Memory B cell (primary cell): Measurements from ENCODE around the gene CXCR6.

ENCODE experiments used
- ATAC-seq: fragments of 150-1000 bp; cut with Tn5 transposase; 2 replicates; pipeline ENCODE4 v1.10.0; 2021; ENCODE audit warnings: low read depth, mild to moderate bottlenecking, moderate library complexity
- DNase-seq, 2 donors: peaks; one replicate each; pipeline ENCODE4 v3.0.0; 2022; ENCODE audit warnings: low spot score in 2 of 2
- H3K27ac Mint-ChIP-seq: one replicate; pipeline ENCODE4 v1.8.0; 2022; ENCODE audit warnings: mild to moderate bottlenecking, moderate library complexity, mixed read lengths
- H3K27me3 Mint-ChIP-seq: one replicate; pipeline ENCODE4 v1.8.0; 2022; ENCODE audit warnings: mixed read lengths
- H3K36me3 Mint-ChIP-seq: one replicate; pipeline ENCODE4 v1.8.0; 2022; ENCODE audit warnings: mild to moderate bottlenecking, mixed read lengths
- H3K4me1 Mint-ChIP-seq: one replicate; pipeline ENCODE4 v1.8.0; 2022; ENCODE audit warnings: mixed read lengths
- H3K4me3 Mint-ChIP-seq: one replicate; pipeline ENCODE4 v1.8.0; 2022; ENCODE audit warnings: mild to moderate bottlenecking, moderate library complexity, mixed read lengths
- H3K9me3 Mint-ChIP-seq: one replicate; pipeline ENCODE4 v1.8.0; 2022; ENCODE audit warnings: mixed read lengths

The CXCR6 gene

DNA sequence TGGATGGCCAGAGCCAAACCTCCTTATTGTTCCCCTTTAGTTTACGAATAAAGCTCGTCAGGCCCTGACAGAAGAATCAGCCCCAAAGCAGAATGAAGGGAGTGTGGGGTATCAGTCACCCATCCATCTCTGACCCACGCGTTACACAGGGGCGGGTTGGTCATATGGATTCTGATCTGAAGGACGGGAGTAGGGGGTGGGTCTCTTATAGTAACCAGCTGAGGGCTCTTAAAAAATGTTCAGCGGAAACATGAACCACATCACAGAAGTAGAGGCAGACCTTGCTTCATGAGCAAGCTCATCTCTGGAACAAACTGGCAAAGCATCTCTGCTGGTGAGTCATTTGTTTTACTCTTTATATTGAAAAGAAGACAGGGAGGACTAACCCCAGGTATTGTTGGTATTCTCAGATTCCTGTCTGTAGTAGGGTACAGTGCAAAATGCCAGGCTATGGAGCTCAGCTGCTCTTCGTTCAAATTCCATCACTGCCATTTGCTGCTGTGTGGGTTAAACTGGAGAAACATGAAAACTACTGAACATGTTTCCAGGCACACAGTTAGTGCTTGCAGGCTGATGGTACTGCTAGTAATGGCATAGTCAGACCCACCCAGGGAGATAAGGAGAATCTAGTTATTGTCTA lies at the start of gene CXCR6:
CXCR6 (plus strand) TSS at position 258 of the 640 bp plus-strand sequence. CDS start 3,018 bp downstream, outside the sequence.
- H3K4me1 Mint-ChIP-seq, result peaks cover 4% of the 10 kb centered on the region
- H3K36me3 Mint-ChIP-seq, result peaks cover 20% of the 10 kb centered on the region
- no peak for ATAC-seq
- no peaks in the 10 kb centered on the region for H3K9me3 Mint-ChIP-seq
- H3K27me3 Mint-ChIP-seq, result no peaks in the 10 kb centered on the region
- H3K27ac Mint-ChIP-seq, result peak within 1 kb of the TSS; percentile 0
- no peak for DNase-seq
- no peak within 1 kb of the TSS for H3K4me3 Mint-ChIP-seq

GRCh38 chr3:45894015-45894414 lies 49.2 kb upstream of the CXCR6 start:
- no peak overlapping the region for H3K27ac Mint-ChIP-seq
- no peaks in the 10 kb centered on the region for H3K9me3 Mint-ChIP-seq
- ATAC-seq (no peak), DNase-seq (no peak)
- peaks cover 21% of the 10 kb centered on the region for H3K4me1 Mint-ChIP-seq
- H3K36me3 Mint-ChIP-seq, result peaks cover 3% of the 10 kb centered on the region
- no peaks in the 10 kb centered on the region for H3K27me3 Mint-ChIP-seq
- peak overlapping the region; percentile 13 for H3K4me3 Mint-ChIP-seq

DNA sequence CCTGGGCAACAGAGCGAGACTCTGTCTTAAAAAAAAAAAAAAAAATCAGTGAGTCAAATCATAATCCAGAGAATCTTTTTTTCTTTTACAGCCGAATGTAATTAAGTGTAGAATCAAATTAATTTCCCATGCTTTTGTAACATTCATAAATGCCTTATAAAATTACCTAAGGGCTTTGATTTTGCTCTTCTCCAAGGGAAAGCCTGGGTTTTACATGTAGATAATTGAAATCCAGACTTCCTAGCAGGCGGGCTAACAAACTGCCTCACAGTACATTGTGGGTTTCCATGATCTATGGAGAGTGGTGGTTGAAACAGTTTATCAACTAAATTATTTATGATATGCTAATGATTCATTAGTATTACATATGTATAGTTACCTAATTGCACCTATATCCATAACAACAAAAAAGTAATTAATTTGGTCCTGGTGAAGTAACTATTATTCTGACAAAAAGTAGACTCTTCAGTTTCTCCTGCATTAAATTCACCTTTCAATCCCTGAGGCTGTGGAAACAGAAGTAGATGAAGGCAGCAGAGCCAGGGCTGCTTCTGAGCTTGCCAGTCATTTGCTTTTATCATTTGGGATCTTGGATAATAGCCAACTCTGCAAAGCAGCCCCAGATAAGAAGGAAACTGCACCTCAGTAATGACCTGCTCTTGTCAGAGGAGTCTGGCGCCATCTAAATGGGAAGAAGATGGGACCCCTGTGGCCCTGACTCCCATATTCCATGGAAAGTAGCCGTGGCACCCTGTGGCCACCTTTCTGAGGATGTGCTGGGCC lies 47.4 kb upstream of the CXCR6 start:
- DNase-seq (no peak), ATAC-seq (no peak)
- Mint-ChIP-seq H3K36me3 (peaks cover 3% of the 10 kb centered on the region), H3K27ac (no peak overlapping the region), H3K4me3 (no peak overlapping the region), H3K27me3 (no peaks in the 10 kb centered on the region), H3K4me1 (peaks cover 17% of the 10 kb centered on the region), H3K9me3 (no peaks in the 10 kb centered on the region)

- Mint-ChIP-seq H3K4me1 (peaks cover 17% of the 10 kb centered on the region), H3K36me3 (peaks cover 7% of the 10 kb centered on the region), H3K27ac (no peak overlapping the region), H3K27me3 (no peaks in the 10 kb centered on the region), H3K4me3 (no peak overlapping the region), H3K9me3 (no peaks in the 10 kb centered on the region)
- ATAC-seq (no peak), DNase-seq (no peak)
Measured at GRCh38 chr3:45896956-45897355, 46.3 kb upstream of the CXCR6 start.

- no peaks in the 10 kb centered on the region for H3K27me3 Mint-ChIP-seq
- H3K4me3 Mint-ChIP-seq, result no peak overlapping the region
- no peaks in the 10 kb centered on the region for H3K9me3 Mint-ChIP-seq
- DNase-seq (peak in 1 of 2 donors; percentile 37), ATAC-seq (peak; percentile 92)
- H3K4me1 Mint-ChIP-seq, result peaks cover 18% of the 10 kb centered on the region
- peaks cover 6% of the 10 kb centered on the region for H3K36me3 Mint-ChIP-seq
- H3K27ac Mint-ChIP-seq, result peak overlapping the region; percentile 73
Measured at GRCh38 chr3:45904931-45905330, 38.3 kb upstream of the CXCR6 start.

- Mint-ChIP-seq H3K27me3 (no peaks in the 10 kb centered on the region), H3K4me3 (no peak overlapping the region), H3K9me3 (no peaks in the 10 kb centered on the region), H3K4me1 (peaks cover 23% of the 10 kb centered on the region), H3K27ac (no peak overlapping the region), H3K36me3 (peaks cover 6% of the 10 kb centered on the region)
- ATAC-seq (no peak), DNase-seq (no peak)
Measured at GRCh38 chr3:45905755-45906154, 37.5 kb upstream of the CXCR6 start.

- DNase-seq (no peak), ATAC-seq (no peak)
- Mint-ChIP-seq H3K9me3 (no peaks in the 10 kb centered on the region), H3K4me3 (no peak overlapping the region), H3K27ac (no peak overlapping the region), H3K27me3 (no peaks in the 10 kb centered on the region), H3K36me3 (peaks cover 3% of the 10 kb centered on the region), H3K4me1 (peaks cover 23% of the 10 kb centered on the region)
Measured at GRCh38 chr3:45906681-45907407, 36.4 kb upstream of the CXCR6 start.

DNA sequence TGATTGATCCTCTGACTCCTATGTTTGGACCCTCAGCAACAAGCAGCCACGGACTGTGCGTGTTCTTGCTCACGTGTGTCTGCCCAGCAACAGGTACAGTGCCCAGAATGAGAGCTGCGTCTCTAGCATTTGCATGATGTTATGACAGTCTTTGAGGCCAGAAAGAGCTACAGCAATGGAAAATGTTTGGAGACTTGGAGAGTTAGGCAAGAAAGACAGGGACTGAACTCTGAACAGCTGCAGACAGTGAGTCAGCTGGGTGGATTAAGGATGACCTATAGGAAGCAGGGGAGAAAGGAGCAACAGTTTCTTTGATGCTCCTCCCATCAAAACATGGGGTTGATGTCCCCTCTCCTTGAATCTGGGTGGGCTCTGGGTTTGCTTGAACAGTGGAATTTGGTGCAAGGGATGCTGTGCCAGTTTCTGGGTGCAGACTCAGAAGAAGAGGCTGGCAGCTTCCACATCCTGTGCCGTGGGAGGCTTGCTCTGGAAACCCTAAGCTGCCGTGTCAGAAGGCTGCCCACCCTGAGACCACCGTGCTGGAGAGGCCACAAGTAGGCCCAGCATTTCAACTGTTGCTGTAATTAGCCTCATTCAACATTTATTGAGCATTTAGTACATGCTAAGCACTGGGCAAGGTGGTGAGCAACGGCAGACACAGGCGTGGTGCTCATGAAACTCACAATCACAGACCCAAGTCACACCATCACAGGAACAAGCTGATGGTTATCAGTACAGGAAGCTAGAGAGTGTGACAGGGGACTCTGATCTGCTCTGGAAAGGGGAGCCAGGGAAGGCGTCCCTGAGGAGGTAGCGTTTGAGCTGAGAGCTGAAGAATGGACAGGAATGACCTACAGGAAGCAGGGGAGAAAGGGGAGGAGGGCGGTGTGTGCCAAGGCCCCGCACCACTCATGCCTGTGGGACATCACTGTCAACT lies 35.2 kb upstream of the CXCR6 start:
- peaks cover 5% of the 10 kb centered on the region for H3K36me3 Mint-ChIP-seq
- H3K4me1 Mint-ChIP-seq, result peaks cover 23% of the 10 kb centered on the region
- H3K27ac Mint-ChIP-seq, result no peak overlapping the region
- H3K9me3 Mint-ChIP-seq, result no peaks in the 10 kb centered on the region
- DNase-seq, result no peak
- no peak for ATAC-seq
- no peak overlapping the region for H3K4me3 Mint-ChIP-seq
- no peaks in the 10 kb centered on the region for H3K27me3 Mint-ChIP-seq

DNA sequence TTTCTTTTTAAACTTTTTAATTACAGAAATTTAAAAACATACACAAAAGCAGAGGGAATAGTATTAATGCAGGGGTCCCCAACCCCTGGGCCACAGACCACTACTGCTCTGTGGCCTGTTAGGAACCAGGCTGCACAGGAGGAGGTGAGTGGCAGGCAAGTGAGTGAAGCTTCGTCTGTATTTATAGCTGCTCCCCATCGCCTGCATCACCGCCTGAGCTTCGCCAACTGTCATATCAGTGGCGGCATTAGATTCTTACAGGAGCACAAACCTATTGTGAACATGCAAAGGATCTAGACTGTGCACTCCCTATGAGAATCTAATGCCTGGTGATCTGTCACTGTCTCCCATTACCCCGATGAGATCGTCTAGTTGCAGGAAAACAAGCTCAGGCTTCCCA lies 34.5 kb upstream of the CXCR6 start:
- Mint-ChIP-seq H3K4me3 (no peak overlapping the region), H3K36me3 (peaks cover 5% of the 10 kb centered on the region), H3K4me1 (peaks cover 23% of the 10 kb centered on the region), H3K27ac (no peak overlapping the region), H3K27me3 (no peaks in the 10 kb centered on the region), H3K9me3 (no peaks in the 10 kb centered on the region)
- ATAC-seq, result no peak
- no peak for DNase-seq

- H3K4me3 Mint-ChIP-seq, result no peak overlapping the region
- no peaks in the 10 kb centered on the region for H3K27me3 Mint-ChIP-seq
- no peak overlapping the region for H3K27ac Mint-ChIP-seq
- peaks cover 23% of the 10 kb centered on the region for H3K4me1 Mint-ChIP-seq
- H3K9me3 Mint-ChIP-seq, result no peaks in the 10 kb centered on the region
- ATAC-seq (no peak), DNase-seq (no peak)
- H3K36me3 Mint-ChIP-seq, result peaks cover 5% of the 10 kb centered on the region
Measured at GRCh38 chr3:45909542-45909941, 33.7 kb upstream of the CXCR6 start.

DNA sequence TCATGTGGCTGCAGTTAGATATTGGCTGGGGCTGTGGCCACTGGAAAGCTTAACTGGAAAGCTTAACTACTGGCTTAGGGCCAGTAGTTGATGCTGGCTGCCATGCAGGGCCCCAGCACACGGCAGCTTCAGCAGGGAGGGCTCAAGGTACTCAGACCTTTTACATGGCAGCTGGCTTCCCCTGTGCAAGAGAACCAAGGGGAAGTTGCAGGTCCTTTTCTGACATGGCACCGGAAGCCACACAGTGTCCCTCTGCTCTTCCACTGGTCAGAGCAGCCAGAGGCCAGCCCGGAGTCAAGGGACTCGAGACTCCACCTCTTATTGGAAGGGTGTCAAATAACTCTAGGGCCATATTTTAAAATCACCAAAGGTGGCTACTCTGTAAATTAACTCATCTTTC lies 32.4 kb upstream of the CXCR6 start:
- Mint-ChIP-seq H3K9me3 (no peaks in the 10 kb centered on the region), H3K27me3 (no peaks in the 10 kb centered on the region), H3K27ac (no peak overlapping the region), H3K4me1 (peaks cover 15% of the 10 kb centered on the region), H3K4me3 (no peak overlapping the region), H3K36me3 (peaks cover 5% of the 10 kb centered on the region)
- no peak for DNase-seq
- no peak for ATAC-seq

DNA sequence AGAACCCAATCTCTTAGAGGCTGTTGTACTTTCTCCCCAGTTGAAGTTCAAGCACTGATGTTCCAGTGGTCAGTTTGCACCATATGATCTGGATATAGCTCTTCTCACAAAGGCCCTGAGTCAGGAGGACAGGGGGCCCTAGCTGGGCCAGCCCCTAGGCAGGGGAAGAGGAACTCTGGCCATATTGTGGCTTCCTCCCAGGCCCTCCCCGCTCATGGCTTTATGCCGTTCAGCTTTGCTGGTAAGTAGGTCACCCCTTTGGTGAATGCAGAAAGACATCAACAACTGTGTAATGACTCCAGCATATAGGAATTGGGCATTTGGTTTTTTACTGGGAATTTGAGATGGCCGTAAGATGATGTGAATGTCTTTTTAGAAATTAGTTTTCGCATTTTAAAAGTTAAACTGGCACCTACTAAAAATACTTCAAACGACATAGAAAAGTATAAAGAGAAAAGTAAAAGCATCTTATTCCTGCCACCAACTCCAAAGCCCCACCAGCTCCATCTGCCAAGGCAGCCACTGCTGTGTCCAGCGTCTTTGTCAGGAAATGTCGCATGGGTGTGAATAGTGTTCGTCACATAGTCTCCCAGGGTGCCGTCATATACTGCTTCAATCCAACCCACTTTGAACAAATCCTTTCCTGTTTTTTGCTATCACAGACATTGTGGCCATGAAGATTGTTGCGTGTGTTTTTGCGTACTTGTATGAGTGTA lies 31.6 kb upstream of the CXCR6 start:
- Mint-ChIP-seq H3K27ac (no peak overlapping the region), H3K4me3 (no peak overlapping the region), H3K36me3 (peaks cover 5% of the 10 kb centered on the region), H3K27me3 (no peaks in the 10 kb centered on the region), H3K4me1 (peaks cover 18% of the 10 kb centered on the region), H3K9me3 (no peaks in the 10 kb centered on the region)
- no peak for DNase-seq
- ATAC-seq, result no peak

GRCh38 chr3:45912435-45912834 lies 30.8 kb upstream of the CXCR6 start:
- Mint-ChIP-seq H3K9me3 (no peaks in the 10 kb centered on the region), H3K27me3 (no peaks in the 10 kb centered on the region), H3K36me3 (peaks cover 5% of the 10 kb centered on the region), H3K4me1 (peaks cover 16% of the 10 kb centered on the region), H3K4me3 (no peak overlapping the region), H3K27ac (no peak overlapping the region)
- ATAC-seq, result no peak
- DNase-seq, result no peak
